GM12801 (cell line): ENCODE data around the gene VILL.

ENCODE experiments used
- CTCF ChIP-seq: IDR thresholded peaks from one replicate; pipeline ENCODE4 v1.5.1; 2011; ENCODE audit warnings: control low read depth; ENCODE audit not compliant: insufficient read length; ENCODE audit errors: extremely low read depth

VILL gene

GRCh38 chr3:38046821-38047220 is 56.2 kb downstream of the VILL start:
- TF ChIP-seq CTCF, result no peak

DNA sequence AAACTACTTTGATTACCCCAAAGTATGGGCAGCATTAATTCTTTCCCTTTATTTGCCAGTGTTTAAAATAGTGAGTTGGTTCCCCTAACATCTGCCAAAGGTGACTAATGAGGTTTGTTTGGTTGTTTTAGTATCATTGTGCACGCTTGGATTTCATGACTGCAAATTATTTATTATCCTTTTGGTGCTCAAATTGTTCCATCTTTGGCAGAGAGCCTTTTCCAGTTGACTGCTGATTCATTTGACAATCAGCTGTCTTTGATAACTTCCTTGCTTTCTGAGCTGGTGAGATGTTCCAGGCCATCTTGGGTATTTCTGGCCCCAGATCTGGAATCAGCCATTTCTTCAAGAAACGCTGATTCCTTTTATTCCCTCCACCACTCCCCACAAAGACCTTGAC is 57.3 kb downstream of the VILL start:
- no peak for TF ChIP-seq CTCF

DNA sequence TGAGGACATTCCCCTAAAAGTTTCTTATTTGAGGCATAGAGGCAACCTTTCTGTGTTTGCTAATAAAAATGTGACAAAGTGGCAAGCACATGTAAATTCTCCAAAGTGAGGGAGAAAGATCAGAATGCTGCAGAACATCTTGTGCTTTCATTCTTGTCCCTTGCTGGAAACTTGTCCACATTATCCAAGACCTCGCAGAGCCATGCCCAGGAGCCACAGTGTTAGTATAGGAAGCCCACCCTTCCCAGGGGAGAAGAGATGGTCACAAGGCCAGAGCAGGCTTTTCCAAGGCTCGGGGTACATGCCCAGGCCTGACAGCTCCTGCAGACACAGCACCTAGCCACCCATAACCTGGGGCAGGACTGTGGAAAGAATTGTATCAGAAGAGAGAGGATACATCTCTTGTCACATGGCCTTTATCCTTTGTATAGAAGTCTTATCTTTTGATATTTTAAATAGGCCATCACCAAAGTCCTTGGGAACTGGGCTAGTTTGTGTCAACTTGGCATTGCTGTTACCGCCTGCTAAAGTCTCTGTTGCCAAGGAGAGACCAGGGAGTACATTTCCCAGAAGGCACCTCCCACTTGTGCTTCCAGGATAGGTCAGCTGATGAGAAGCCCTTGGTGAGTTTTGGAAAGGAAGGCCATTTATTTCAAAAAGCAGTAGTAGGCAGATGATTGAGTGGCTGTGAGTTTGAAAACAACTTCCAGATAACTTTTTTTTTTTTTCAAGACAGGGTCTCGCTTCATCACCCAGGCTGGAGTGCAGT is 59.0 kb downstream of the VILL start:
- no peak for TF ChIP-seq CTCF

DNA sequence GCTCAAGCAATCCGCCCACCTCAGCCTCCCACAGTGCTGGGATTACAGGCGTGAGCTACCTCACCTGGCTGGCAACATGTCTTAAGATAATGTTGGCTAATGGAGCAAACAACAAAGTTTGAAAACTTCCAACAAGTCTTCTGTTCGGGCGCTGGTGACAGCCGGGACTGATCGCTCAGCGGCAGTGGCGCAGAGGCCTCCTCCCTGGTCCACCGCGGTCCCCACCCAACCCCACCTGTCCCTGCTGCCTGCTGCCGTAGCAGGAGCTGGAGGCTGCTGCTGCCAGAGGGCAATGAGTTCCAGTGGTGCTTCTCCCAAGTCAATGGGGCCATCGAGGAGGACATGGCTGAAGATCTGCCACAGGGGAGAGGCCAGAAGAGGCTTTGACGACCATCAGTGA is 60.5 kb downstream of the VILL start:
- no peak for TF ChIP-seq CTCF

GRCh38 chr3:38054499-38055001 is 64.0 kb downstream of the VILL start:
- no peak for TF ChIP-seq CTCF
